NCI-H69 (cell line): ENCODE results near the gene STAM.

Experiments used
- DNase-seq: peaks from one replicate; lab custom pipeline; 2025; lab: John Stamatoyannopoulos, UW

STAM gene

GRCh38 chr10:17647326-17647725 is 3.4 kb downstream of the STAM start:
- DNase-seq: no peak

- DNase-seq: no peak
Observed at GRCh38 chr10:17648243-17649035, 4.5 kb downstream of the STAM start.

- DNase-seq: no peak
Observed at GRCh38 chr10:17649052-17649451, 5.1 kb downstream of the STAM start.

- no peak for DNase-seq
Observed at GRCh38 chr10:17649836-17650235, 5.9 kb downstream of the STAM start.

- no peak for DNase-seq
Observed at GRCh38 chr10:17650416-17650815, 6.5 kb downstream of the STAM start.

GRCh38 chr10:17651896-17652295 is 7.9 kb downstream of the STAM start:
- DNase-seq: no peak

- no peak for DNase-seq
Observed at GRCh38 chr10:17652585-17652984, 8.6 kb downstream of the STAM start.

GRCh38 chr10:17655009-17655408 is 11.1 kb downstream of the STAM start:
- DNase-seq: no peak

GRCh38 chr10:17655567-17656146 is 11.7 kb downstream of the STAM start:
- DNase-seq: no peak

- DNase-seq: no peak
Observed at GRCh38 chr10:17657103-17657500, 13.2 kb downstream of the STAM start.

GRCh38 chr10:17659365-17659764 is 15.4 kb downstream of the STAM start:
- no peak for DNase-seq

GRCh38 chr10:17660921-17661320 is 17.0 kb downstream of the STAM start:
- DNase-seq: no peak

GRCh38 chr10:17661510-17661909 is 17.6 kb downstream of the STAM start:
- no peak for DNase-seq

GRCh38 chr10:17662193-17663138 is 18.5 kb downstream of the STAM start:
- no peak for DNase-seq

- DNase-seq: no peak
Observed at GRCh38 chr10:17663450-17663849, 19.5 kb downstream of the STAM start.

- no peak for DNase-seq
Observed at GRCh38 chr10:17665747-17666146, 21.8 kb downstream of the STAM start.

- DNase-seq: no peak
Observed at GRCh38 chr10:17668435-17669184, 24.7 kb downstream of the STAM start.

GRCh38 chr10:17669185-17669872 is 25.4 kb downstream of the STAM start:
- no peak for DNase-seq

GRCh38 chr10:17671307-17671706 is 27.4 kb downstream of the STAM start:
- DNase-seq: no peak

GRCh38 chr10:17673471-17674061 is 29.6 kb downstream of the STAM start:
- DNase-seq: no peak

- no peak for DNase-seq
Observed at GRCh38 chr10:17674566-17674965, 30.6 kb downstream of the STAM start.
